HG03457 (cell line): ENCODE measurements around the gene XPR1.
"Not testable (repeated sequence)": the region's sequence is repeated elsewhere in the genome, so short reads cannot be mapped to it uniquely, and the experiment has no call there.

Source experiments
- ATAC-seq: cut with Tn5 transposase; IDR thresholded peaks from one replicate; pipeline ENCODE4 v1.9.1; 2021; ENCODE audit warnings: moderate number of reproducible peaks; ENCODE audit not compliant: unreplicated experiment

The XPR1 gene

GRCh38 chr1:180642781-180643180 lies 11.0 kb downstream of the XPR1 start:
- ATAC-seq = no peak

- no peak for ATAC-seq
Observed at GRCh38 chr1:180643693-180644092, 11.9 kb downstream of the XPR1 start.

GRCh38 chr1:180644526-180645192 lies 12.8 kb downstream of the XPR1 start:
- ATAC-seq = no peak

DNA sequence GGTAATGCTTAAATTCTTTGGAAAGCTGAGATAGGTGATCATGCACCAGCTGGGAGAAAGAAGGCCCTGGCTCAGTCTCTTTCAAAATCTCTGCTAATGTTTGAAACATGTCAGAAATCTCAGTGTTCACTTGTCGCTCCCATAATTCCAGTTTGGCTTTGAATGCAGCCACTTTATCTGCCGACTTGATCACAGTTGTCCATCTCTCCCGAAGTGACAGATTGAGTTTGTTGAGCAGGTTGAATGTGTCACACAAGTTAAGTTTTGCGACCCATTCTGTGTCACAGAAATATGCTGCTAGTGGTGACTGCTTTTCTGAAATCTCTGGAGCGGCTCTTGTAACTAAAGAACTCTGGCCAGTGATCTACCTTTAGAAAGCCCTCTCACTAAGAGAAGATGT lies 13.4 kb downstream of the XPR1 start:
- ATAC-seq = not testable (repeated sequence)

GRCh38 chr1:180646093-180646492 lies 14.3 kb downstream of the XPR1 start:
- no peak for ATAC-seq

- ATAC-seq = no peak
Observed at GRCh38 chr1:180646547-180646946, 14.7 kb downstream of the XPR1 start.

- ATAC-seq = no peak
Observed at GRCh38 chr1:180652792-180653191, 21.0 kb downstream of the XPR1 start.

GRCh38 chr1:180662709-180663108 lies 30.9 kb downstream of the XPR1 start:
- ATAC-seq = no peak

- no peak for ATAC-seq
Observed at GRCh38 chr1:180670681-180671080, 38.9 kb downstream of the XPR1 start.

DNA sequence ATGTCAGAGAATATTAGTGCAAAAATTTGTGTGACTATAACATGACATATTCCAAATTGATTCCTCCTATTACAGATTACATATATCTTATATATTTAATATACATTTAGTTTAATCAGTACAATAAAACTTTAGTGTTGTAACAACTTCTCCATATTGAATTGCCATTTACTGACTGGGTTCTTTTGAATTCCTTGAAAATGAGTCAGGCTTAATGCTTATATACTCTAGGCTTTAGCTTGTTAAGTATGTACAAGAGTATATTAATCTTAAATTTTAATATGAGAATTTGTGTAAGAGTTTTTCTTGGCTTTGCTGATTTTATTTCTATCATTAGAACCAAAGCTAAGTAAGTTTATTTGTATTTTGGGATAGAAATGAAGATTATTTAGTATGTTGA lies 40.3 kb downstream of the XPR1 start:
- no peak for ATAC-seq

GRCh38 chr1:180672505-180672904 lies 40.7 kb downstream of the XPR1 start:
- no peak for ATAC-seq

DNA sequence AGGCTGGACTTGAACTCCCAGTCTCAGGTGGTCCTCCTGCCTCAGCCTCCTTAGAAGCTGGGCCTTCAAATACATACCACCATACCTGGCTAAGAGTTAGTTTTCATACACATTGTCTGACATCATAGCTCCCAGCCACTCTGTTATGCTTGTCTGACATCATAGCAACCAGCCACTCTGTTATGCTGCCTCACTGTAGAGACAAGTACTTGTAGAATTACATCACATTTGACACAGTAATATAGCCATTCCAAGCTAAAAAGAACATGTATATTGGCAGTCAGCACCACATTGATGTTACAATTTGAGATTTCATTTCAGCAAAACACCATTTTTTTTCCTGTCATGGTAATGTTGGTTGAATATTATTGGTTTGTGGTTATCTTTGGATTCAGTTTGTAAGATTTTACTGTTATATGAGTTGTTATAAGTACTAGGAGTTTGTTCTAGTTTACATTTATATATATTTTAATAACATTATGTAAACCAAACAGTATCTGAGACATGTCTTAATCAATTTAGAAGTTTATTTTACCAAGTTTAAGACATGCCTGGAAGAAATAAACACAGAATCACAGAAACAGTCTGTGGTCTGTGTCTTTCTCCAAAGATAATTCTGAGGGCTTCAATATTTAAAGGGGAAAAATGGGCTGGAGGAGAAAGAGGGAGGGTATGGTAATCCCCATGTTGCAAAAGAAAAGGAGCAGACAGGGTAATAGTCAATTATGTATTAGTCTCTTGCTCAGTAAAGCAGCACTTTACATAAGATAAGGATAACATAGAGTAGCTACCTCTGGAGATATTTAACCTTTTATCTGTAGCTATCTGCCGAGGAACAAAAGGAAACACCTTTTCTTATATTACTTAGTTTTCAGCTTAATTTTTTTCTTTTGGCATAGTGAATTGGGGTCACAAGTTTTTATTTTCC lies 43.0 kb downstream of the XPR1 start:
- no peak for ATAC-seq

GRCh38 chr1:180675586-180675985 lies 43.8 kb downstream of the XPR1 start:
- no peak for ATAC-seq

DNA sequence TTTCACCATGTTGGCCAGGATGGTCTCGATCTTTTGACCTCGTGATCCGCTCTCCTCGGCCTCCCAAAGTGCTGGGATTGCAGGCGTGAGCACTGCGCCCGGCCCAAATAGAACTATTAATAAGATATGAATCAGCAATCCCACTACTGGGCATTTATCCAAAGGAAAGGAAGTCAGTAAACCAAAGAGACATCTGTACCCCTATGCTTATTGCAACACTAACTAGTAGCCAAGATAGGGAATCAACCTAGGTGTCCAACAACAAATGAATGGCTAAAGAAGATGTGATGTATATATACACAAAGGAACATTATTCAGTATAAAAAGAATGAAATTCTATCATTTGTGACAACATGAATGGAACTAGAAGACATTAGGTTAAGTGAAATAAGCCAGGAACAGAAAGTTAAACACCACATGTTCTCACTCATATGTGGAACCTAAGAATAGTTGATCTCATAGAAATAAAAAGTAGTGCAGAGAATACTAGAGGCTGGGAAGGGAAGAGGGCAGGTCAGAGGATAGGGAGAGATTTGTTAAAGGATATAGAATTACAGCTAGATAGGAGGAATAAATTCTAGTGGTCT lies 48.8 kb downstream of the XPR1 start:
- ATAC-seq = no peak

DNA sequence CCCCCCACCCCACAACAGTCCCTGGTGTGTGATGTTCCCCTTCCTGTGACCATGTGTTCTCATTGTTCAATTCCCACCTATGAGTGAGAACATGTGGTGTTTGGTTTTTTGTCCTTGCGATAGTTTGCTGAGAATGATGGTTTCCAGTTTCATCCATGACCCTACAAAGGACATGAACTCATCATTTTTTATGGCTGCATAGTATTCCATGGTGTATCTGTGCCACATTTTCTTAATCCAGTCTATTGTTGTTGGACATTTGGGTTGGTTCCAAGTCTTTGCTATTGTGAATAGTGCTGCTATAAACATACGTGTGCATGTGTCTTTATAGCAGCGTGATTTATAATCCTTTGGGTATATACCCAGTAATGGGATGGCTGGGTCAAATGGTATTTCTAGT lies 51.3 kb downstream of the XPR1 start:
- ATAC-seq = not testable (repeated sequence)

DNA sequence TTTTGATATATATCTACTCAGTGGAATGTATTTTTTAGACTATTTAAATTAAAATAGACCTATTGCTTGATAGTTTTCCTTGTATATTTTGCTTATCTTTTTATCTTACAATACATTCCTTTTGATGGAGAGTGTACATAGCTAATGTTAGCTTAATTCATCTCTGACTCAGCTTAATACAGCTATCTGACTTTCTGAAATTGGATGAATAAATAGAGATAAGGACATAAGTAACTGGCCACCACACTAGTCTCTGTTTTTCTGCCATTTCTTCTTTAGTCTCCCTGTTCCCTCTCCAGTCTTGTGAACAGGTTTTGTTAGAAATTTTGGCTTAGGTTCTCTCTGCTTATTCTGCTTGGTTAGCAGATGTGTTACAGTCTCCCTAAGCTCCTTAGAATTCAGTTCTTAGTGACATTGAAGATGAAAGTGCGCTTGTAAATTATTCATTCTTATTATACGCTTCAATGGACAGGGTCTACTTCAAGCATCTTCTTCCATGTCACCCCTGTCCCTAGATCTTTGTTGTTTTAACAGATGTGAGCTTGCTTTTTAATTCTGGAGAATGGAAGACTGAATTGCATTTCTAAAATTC lies 59.6 kb downstream of the XPR1 start:
- no peak for ATAC-seq

DNA sequence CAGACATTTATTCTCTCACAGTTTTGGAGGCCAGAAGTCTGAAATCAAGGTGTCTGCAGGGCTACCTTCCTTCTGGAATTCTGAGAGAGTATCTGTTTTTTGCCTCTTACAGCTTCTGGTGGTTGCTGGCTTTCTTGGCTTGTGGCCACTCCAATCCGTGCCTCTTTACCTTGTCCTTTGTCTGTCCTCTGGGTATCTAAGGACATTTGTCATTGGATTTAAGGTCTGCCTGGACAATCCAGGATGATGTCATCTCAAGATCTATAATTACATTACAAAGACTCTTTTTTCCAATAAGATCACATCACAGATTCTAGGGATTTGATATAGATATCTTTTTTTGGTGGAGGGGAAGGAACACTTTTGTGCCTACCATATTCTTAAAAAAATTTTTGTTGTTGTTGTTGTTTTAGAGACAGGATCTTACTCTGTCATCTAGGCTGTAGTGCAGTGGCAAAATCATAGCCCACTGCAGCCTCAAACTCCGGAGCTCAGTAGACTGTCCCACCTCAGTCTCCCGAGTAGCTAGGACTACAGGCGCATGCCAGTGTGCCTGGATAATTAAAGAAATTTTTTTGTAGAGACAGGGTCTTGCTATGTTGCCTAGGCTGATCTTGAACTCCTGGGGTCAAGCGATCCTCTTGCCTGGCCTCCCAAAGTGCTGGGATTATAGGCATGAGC lies 61.9 kb downstream of the XPR1 start:
- no peak for ATAC-seq

- ATAC-seq = no peak
Observed at GRCh38 chr1:180695282-180695681, 63.5 kb downstream of the XPR1 start.

- no peak for ATAC-seq
Observed at GRCh38 chr1:180696361-180696760, 64.5 kb downstream of the XPR1 start.

DNA sequence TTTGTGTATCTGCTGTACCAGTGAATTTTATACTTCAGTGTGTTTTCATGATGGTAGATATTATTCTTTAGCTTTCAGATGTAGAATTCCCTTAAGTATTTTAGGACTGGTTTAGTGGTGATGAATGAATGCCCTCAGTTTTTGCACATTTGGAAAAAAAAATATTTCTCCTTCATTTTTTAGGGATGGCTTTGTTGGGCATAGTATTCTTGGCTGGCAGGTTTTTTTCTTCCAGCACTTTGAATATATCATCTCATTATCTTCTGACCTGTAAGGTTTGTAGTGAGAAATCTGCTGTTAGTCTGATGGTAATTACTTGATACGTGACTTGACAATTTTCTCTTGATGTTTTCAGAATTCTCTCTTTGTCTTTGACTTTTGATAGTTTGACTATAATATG lies 66.8 kb downstream of the XPR1 start:
- ATAC-seq = no peak

GRCh38 chr1:180702376-180702775 lies 70.6 kb downstream of the XPR1 start:
- not testable (repeated sequence) for ATAC-seq
